Brain pericyte (primary cell): ENCODE measurements around the gene WARS2.
"Not testable (repeated sequence)": the region's sequence is repeated elsewhere in the genome, so short reads cannot be mapped to it uniquely, and the experiment has no call there.

Experiments used
- DNase-seq: peaks from one replicate; pipeline ENCODE4 v3.0.0-alpha.2; 2012; ENCODE audit warnings: low read depth, low spot score

Gene WARS2

DNA sequence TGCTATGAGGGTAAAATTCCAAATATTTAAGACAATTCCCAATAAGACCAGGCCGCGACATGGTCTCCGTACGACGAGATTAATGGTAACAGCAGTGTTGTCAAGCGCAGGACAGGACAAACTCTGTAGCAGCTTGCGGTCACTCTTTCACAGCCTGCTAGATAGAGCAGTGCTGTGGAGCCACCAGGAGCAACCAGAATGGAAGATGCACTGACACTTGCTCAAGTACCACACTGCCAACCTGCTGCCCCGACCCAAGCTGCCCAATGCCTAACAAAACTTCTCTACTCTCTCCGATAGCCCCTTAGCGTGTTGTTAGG, 636 bp downstream of the WARS2 start:
- DNase-seq = no peak

DNA sequence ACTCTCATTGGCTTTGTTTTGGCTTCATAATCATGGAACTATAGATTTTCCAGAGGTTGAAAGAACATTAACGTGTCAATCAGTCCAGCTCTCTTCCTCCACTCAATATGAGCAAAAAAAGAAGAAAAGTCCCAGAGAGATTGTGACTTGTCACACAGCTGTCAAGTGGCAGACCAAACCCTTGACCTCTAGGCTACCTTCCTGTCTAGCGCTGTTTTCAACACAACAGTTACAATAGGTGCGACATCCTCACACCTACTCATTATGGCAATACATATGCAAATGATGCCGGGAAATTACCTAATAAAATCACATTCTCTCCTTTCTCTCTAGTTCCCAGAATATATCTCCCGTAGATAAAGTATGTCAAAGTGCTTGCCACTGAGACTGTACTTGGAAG, 1.1 kb downstream of the WARS2 start:
- DNase-seq = no peak

DNA sequence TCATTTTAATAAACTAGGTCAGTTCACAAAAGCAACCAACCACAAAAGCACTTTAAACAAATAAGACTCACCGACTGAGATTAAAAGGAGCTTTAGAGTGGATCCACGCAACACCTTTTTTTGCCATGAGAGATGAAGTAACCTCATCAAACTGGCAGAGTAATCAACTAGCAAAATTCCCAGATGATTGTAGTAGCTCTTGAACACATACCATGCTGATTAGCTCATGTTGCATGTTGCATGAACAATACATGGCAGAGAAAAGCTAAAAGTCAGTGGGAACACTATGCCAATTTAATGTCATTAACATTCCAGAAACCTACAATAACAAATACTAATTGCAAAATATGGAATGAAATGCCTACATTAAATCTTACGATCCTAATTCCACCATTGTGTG, 4.1 kb downstream of the WARS2 start:
- no peak for DNase-seq

DNA sequence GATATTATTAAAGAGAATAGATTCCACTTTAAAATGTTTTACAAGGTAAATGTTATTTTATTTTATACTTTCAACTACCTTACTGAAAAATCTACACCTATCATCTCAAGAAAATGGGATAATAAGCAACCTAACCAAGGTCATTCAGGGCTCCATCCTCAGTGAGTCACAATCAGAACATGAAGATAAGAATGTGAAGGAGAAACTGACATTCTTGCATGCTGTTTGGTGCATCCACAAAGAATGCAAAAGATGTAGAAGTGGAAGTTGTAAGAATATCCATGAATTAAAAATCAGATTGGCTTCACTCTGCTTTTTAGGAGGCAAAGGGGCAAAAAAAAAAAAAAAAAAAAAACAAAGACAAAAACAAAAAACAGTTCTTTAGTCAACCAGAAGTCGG, 6.5 kb downstream of the WARS2 start:
- no peak for DNase-seq

DNA sequence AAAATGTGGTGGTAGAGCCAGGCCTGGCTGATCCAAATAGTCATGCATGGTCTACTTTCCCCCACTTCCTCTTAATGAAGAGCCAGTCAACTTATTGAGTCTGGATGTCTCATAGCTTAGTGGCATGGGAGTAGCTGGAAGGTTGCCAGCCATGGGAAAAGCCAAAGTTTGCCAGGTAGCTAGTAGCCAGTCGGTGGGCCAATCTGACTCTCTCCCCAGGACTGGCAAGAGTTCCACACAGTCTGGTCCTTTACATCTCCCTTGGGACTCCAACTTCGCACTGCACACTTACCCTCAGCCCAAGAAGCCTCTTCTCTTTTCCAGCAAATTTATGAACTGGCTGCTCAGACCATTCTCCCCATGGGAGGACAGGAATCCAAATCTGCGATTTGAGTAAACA, 8.3 kb downstream of the WARS2 start:
- no peak for DNase-seq

DNA sequence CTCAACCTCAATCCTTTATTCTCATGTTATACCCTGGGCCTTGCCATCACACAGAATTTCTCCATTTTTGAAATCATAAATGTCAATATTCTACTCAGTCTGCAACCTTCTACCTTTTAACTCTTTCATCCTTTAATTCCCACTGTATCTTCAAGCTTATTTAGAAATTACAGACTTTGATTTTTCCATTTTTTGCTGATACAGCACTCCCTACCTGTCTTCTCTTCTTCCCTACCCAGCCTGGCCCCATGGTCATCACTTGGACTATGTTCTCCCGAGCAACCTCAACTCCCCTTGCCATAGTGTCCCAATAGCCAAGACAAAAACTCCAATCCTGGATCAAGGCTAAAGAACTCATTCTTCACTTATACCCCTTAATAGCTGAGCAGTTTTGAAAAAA, 14.6 kb downstream of the WARS2 start:
- DNase-seq = no peak

DNA sequence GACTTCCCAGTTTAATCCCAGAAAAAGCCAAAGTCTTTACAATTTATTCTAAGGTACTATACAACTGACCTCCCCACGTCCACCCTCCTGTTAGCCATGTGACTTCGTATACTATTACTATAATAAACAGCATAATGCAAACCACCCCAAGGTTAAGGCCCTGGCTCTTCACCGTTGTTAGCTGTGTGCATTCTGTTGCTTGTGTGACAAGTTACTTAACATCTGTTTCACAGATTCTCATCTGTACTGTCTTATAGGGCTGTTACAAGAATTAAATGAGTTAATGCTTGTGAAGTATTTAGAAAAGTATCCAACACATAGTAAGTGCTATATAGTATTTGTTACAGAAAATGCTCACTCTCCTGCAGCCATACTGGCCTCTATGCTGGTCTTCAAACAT, 15.7 kb downstream of the WARS2 start:
- no peak for DNase-seq

DNA sequence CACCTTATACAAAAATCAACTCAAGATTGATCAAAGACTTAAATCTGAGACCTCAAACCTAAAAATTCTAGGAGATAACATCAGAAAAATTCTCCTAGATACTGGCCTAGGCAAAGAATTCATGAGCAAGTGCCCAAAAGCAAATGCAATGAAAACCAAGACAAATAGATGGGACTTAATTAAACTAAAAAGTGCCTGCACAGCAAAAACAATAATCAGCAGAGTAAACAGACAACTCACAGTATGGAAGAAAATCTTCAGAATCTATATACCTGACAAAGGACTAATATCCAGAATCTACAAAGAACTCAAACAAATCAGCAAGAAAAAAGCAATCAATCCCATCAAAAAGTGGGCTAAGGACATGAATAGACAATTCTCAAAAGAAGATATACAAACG, 18.6 kb downstream of the WARS2 start:
- DNase-seq = not testable (repeated sequence)

DNA sequence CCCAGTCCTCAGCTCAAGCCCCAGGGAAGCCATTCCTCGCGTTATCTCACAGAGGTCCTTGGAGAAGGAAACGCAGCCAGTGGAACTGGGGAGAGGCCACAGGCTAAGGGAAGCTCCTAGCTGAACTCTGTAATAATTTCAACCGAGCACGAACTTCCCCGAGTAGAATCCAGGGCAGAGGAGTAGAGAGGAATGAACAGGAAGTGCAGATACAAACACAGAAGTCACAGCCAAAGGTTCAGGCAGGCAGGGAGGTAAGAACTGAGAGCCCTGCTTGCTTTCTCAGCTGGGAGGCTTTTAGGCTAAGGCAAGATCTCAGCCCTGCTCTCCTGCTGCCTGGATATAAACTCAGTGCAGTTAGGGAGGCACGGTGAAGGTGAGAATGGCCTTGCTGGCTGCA, 23.7 kb downstream of the WARS2 start:
- no peak for DNase-seq

DNA sequence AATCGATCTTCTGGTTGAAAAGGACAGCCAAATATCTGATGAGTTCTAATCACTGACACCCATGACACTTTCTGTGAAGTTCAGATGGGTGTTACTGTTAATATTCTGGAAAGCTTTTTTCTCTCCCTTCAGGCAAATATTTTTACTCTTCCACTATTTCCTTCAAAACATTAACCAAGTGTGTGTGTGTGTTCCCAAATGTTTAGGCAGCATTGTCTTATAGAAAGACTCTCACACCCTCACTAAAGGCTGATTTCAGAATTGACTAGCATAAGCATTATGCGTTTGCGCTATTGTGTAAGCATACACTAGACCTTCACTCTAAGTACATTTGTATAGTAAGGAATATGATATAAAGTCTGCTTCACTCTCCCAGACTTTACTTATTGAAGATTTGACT, 24.7 kb downstream of the WARS2 start:
- DNase-seq = no peak

DNA sequence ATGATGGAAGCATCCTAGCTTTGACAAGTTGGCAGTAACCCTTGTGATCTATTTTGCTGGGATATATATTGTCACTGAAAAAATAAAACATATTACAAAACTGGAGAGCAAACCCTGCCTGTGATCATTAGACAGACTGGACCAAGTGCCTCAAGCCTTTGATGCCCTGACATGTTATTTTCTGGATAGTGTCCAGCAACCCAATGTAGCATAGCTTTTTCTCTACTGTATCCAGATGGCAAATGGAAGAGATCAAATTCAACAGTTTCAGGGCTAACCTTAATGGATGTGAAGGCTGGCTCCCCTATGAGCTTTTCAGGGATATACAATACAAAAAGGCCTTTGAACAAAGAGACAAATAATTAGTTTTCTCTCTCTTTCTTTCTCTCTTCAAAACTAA, 25.1 kb downstream of the WARS2 start:
- no peak for DNase-seq

DNA sequence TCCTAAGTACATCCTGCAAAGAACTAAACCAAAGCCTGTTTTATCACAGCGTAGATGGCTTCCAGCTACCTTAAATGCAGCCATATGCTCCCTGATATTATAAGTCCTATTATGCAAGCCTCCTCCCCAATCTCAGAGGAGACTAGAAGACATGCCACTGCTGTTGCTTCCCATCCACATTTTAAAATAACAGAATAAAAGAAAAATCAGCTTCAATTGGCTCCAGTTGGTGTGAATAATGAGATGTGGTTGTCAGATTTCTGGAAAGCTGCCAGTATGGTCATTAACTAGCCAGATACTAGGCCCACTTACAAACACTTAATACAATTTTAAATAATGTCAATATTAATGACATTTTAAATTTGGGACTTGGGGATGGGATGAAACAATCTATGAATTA, 25.7 kb downstream of the WARS2 start:
- DNase-seq = no peak

DNA sequence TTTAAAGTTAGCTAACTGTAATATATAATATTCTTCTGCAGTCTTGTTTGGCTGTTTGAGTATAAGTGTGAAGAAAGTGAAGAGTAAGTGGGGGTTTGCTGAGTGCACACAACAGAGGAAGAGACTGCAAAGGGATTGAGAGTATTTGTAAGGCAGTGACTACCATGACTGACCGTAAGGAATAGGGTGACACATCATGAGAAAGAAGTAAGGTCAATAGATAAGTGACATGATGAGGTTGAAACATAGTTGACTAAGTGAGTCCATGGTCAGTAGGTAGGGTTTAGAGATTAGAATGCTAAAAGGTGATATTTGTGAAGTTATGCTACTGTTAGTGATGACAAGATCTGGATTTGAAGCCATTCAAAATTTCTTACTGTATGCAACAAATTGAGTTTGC, 27.7 kb downstream of the WARS2 start:
- DNase-seq = no peak

DNA sequence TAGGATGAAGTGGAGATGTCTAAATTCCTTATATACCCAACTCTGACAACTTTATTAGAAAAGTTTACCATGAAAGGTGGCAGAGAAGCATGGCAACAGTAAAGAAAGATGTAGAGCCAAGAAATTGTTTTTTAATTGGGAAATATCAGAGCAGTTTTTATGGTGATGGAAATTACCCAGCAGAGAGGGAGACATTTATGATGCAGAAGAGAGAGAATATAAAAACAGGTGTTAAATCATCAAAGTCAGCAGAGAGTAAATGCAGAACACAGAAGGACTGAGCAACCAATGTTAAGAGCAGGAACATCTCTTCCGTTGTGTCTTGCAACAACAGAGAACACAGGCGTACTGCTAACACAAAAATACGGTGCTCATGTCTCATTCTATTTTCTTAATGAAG, 28.2 kb downstream of the WARS2 start:
- no peak for DNase-seq

DNA sequence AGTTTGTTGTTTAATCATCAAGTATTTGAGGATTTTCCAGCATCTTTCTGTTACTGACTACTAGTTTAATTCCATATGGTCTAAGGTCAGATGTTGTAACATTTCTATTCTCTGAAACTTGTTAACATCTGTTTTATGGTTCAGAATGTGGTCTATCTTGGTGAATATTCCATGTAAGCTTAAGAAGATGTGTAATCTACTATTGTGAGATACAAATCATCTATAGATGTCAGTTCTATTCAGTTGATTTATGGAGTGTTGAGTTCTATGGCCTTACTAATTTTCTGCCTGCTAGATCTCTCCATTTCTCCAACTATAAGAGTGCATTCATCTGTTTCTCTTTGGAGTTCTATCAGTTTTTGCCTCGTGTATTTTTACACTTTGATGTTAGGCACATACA, 31.5 kb downstream of the WARS2 start:
- DNase-seq = no peak

DNA sequence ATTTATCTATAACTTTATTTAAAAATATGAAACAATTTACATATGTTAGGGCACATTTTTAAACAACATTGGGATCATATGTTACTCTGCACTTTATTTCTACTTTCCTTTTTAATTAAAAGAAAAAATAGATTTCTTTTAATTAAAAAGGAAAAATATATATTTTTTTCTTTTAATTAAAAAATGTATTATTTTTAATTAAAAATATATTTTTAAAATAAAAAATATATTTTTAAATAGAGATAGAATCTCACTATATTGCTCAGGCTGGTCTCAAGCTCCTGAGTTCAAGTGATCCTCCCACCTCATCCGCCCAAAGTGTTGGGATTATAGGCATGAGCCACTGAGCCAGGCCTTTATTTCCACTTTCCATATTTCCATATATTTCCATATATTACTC, 36.7 kb downstream of the WARS2 start:
- no peak for DNase-seq

DNA sequence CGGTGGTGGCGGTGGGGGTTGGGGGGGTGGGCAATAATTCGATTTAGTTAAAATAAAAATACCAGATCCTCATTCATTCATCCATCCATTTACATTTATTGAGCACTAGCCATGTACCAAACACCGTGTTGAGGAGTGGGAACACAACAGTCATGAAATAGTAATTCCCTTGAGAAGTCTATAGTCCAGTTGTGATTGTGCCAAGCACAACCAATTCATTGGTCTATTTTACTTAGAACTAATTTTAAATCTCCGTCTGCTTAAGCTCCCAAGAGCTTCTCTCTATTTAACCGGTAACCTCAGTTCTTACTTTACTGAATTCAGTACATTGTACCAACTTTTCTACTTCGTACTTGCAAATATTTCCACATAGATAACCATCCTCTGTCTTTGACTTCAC, 38.4 kb downstream of the WARS2 start:
- no peak for DNase-seq

DNA sequence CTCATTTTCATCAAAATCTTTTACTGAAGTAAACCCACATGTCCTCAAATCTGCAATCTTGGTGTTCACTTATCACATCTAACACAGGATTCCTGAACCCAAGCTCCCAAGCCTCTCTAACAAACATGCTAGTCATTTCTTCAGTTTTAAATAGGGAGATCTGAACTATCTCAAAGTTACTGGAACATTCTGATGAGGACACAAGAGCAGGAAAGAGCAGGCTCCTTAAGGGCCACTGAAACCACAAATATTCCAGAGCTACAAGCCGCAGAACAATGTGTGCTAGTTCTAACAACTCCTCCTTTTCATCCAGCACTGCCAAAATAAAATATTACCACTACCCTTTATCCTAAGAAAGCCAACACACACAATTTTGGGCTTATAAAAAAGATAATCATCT, 38.9 kb downstream of the WARS2 start:
- DNase-seq = no peak

DNA sequence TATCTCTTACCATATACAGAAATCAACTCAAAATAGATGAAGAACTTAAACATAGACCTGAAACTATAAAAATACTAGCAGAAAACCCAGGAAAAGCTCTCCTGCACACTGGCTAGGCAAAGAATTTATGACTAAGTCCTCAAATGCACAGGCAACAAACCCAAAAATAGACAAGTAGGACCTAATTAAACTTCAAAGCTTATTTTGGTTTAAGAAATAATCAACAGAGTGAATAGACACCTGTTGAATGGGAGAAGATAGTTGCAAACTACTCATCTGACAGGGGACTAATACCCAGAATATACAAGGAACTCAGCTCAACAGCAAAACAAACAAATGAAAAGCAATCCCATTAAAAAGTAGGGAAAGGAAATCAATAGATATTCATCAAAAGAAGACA, 40.7 kb downstream of the WARS2 start:
- DNase-seq = no peak

DNA sequence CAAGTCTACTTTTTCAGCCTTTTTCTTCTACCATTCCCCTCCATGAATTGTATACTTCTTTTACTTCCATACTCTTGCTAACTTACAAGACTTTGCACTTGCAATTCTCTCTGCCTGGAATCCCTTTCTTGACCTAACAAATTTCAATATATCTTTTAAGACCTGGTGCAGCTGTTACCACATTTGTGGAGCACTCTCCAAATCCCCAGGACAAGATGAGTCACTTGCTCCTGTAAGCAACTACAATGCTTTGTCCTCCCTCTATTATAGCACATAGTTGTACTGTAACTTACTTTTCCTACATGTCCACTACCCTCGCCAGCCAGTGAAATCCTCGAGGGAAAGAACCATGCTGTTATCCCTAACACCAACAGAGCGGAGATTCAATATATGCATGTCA, 43.1 kb downstream of the WARS2 start:
- DNase-seq = no peak

DNA sequence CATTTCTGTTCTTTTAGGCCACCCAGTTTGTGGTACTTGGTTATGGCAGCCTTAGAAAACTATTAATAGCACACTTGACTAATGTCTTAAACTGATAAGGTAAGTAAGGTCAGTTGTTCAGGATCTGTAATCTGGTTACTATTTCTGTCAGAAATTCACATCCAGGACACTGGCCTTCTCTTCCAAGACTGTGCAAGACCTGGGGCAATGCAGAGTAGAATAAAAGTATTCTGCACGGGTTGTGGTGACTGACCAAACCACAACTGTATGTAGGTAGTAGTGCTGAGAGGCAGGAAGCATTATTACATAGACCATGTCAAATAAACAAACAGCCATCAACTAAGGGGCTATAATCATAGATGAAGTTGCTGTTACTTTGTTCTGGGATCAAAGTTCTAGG, 46.7 kb downstream of the WARS2 start:
- DNase-seq = no peak

DNA sequence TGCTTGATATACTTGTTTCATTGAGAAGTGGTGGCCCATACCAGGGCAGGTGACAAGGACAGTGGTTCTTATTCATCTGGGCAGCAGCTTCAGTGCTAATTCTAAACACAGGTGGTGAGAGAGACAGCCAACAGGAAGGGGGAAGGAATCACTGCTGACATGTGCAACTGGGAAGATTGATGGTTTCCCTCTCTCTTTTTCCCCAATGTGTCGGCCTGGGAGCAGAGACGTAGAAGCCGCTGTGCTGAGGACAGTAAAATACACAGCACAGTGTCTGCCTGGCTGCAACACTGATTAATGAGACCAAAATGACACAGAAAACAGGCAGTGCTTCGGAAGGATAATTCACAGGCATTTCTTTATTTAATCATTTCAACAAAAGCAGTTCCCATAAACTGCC, 48.8 kb downstream of the WARS2 start:
- DNase-seq = no peak

DNA sequence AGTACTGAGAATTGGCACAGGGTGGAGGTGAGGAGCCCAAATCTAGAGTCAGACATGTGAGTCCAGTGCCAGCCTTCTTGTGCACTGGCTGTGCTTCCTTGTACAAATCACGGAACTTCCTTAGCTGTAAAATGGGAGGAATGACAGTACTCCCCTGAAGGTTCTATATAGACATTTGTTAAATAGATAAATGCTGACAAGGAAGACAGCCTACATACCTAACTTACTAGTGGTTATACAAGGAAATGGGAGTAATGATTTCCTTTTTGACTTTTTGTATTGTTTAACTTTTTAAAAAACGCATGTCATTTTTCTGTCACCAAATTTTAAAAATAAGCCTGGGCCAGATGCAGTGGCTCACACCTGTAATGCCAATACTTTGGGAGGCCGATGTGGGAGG, 50.2 kb downstream of the WARS2 start:
- no peak for DNase-seq

DNA sequence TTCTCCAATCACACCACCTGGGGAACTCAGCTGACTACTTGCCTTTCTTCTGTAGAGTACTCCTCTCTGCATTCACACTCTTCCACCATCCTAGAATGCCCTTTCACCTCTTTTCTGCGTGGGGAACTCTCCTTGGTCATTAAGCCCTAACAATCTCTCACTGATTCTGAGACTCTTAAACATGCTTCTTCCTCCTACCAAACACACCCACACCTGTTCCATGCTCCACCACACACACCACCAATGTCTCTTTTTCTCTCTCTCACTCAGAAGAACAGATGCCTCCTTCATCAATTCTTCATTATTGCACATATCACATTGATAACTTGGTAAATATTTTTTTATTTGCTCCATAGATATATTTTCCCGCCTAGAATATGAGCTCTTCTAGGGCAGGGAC, 53.6 kb downstream of the WARS2 start:
- DNase-seq = no peak

DNA sequence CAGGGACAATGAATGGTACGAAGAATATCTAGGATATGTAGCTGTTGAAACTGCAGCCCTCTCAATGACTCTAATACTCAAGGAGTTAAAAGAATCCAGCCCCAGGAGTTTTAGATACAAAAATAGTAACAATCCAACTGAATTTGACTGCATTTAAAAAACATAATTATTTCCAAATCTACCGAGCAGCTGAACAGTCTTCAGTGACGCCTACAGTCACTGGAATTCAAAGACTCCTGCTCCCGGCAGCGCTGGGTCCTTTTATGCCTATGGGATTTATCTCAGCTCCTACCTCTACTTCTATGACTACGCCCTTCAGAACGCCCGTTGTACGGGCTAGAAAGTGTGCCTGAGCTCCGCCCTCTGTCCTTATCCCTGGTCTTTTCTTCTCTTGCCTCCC, 55.7 kb downstream of the WARS2 start:
- DNase-seq = no peak
